Measurements from ENCODE around the gene AATK.

DNA sequence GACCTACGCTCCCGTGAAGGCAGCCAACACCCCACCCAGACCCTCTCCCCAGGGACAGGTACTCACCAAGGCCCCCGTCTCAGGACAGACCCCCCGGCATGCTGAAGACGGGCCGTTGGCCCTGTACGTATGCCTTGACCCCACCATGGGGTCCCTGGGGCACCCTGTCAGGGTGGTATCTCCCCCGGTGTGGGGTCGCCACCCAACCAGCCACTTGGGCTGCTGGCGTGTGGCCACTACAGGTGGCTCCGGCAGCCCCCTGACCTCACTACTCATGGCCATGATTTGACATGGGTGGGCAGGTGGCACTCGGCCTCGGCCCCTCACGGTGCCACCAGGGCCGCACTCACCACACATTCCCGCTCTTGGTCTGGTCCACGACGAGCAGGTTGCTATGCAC is 41.6 kb downstream of the AATK start:
- TF ChIP-seq, protein P1, sequence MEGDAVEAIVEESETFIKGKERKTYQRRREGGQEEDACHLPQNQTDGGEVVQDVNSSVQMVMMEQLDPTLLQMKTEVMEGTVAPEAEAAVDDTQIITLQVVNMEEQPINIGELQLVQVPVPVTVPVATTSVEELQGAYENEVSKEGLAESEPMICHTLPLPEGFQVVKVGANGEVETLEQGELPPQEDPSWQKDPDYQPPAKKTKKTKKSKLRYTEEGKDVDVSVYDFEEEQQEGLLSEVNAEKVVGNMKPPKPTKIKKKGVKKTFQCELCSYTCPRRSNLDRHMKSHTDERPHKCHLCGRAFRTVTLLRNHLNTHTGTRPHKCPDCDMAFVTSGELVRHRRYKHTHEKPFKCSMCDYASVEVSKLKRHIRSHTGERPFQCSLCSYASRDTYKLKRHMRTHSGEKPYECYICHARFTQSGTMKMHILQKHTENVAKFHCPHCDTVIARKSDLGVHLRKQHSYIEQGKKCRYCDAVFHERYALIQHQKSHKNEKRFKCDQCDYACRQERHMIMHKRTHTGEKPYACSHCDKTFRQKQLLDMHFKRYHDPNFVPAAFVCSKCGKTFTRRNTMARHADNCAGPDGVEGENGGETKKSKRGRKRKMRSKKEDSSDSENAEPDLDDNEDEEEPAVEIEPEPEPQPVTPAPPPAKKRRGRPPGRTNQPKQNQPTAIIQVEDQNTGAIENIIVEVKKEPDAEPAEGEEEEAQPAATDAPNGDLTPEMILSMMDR (optimal IDR thresholded peaks at IDR 0.05 in 1 of 3, IDR thresholded peaks at IDR 0.05 in 1 of 3, conservative IDR thresholded peaks at IDR 0.05 in 1 of 3; ENCODE audit: extremely low read depth in 1 of 3, insufficient read depth in 2 of 3, low read length in 3 of 3), result no peak
- no peak for TF ChIP-seq EZH2 (IDR thresholded peaks at IDR 0.05; ENCODE audit: low read length)

Data from keratinocyte (primary cell).